ENCODE measurements around the gene CAMK2N2.
A peak's percentile ranks its signal among the peaks of the same experiment; 100 is the strongest.
"Not testable (repeated sequence)": the region's sequence is repeated elsewhere in the genome, so short reads cannot be mapped to it uniquely, and the experiment has no call there.

The CAMK2N2 gene

DNA sequence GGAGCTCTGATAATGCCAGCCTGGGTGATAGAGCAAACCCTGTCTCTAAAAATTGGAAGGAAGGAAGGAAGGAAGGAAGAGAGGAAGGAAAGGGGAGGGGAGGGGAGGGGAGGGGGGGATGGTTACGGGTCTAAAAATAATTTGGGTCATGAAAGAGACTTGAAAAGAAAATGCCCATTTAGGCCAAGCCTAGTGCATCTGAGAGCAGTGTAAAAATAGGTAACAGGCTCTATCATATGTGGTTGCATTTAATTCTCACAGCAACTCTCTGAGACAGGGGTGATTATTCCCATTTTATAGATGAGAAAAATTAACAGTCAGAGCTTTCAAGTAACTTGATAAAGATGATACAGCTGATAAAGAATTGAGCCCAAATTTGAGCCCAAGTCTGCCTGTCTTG is 10.9 kb upstream of the CAMK2N2 start:
- DNase-seq (ENCODE audit: low spot score), result no peak

DNA sequence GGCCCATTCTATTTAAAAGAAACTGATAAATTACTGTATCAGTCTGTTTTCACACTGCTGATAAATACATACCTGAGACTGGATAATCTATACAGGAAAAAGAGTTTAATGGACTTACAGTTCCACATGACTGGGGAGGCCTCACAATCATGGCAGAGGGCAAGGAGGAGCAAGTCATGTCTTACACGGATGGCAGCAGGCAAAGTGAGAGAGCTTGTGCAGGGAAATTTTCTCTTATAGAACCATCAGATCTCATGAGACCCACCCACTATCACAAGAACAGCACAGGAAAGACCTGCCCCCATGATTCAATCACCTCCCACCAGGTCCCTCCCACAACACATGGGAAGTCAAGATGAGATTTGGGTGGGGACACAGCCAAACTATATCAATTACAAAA is 5.9 kb upstream of the CAMK2N2 start:
- not testable (repeated sequence) for DNase-seq (ENCODE audit: low spot score)

- no peak for DNase-seq (ENCODE audit: low spot score)
Observed at GRCh38 chr3:184262764-184263179, 1.4 kb upstream of the CAMK2N2 start.

DNA sequence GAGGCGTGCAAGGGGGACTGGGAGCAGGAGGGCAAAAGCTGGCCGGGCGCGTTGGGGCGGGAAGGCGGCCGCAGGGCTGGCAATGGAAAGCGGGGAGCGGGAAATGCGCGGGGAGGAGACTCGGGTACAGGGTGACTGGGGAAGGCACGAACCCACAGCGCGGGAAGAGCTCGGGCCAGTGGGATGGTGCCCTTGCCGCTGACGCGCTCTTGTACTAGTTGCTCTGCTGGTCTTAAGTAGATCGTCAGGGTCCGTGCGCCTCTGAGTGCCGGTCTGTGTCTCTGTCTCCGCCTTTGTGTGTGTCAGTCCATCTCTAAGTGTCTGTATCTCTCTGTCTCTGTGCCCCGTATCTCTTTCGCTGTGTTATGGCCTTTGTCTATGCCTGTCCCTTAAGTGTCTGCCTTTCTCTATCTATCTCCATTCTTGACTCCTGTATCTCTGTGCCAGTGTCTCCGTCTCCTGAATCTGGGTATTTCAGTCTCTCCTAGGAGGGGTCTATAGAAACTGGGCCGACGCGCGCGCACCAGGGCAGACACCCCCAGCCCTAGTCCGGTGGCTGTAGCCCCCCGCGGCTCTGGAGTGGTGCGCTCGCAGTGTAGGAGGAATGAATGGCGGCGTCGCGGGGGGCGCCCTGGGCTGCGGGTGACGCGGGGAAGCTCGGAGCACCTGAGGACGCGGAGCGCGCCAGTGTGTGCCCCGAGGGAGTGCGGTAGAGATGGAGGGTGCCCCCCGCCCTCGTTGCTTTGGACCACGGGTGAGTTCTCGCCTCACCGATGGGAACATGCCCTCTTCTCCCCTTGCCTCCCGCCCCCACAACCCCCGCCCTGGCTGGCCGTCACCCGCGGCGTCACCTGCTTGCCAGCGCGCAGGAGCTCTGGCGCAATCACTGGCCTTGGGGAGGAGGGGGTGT is 756 bp upstream of the CAMK2N2 start:
- no peak for DNase-seq (ENCODE audit: low spot score)

GRCh38 chr3:184260724-184261269 is 556 bp downstream of the CAMK2N2 start:
- no peak for DNase-seq (ENCODE audit: low spot score)

DNA sequence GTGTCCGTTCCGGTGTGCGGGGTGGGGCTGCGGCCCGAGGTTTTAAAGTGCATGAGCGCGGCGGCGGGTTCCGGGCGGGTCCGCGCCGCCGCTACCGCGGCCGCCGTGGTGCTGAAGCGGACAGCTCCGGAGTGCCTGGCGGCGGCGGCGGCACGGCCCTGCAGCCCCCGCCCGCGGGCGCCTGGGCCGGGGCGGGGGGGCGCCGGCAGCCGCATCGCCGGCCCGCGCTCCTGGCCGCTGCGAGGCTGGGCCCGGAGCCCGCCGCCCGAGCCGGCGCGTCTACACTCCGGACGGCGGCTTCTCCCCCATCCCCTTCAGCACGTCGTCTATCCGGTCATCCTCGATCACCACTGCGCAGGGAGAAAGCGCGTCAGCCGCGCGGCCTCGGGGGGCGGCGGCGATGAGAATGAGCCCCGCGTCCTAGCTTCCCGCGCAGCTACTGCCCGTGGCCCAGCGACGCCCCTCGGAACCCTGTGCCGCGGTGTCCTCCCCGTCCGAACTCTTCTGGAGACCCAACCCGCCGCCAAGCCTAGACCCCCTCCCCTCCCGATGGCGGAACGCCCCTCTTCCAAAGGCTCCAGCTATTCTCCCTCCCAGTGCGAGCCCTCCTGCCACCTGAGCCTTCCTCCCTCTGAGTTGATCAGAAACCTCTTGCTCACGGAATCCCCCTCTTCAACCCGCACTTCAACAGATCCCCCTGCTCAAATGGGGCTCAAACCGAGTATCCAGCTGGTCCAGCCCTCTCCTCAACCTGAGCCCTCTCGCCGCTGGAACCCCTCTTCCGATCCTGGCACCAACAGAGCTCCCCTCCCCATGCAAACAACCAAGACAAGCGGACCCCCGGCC is 1.3 kb downstream of the CAMK2N2 start:
- no peak for DNase-seq (ENCODE audit: low spot score)

DNA sequence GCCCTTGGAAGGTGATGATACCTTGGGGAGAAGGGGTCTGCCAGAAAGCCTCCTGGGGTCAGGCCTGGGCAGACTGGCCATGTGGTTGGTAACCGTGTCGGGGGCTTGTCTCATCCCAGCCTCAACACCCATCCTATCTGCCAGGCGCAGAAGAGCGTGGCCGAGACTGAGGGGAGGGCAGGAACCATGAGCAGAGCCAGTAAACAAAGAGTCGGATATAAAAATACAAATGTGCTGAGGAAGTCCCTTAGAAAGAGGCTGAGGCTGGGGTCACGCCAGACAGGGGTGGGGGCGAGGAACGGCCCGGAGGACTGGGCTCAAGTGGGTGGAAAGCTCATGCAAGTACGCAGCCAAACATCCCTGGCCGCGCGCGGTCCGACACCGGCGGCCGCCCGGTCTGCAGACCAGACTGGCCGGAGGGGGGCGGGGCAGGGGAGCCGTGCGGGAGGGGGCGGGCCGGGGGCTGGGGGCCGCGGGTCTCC is 1.9 kb downstream of the CAMK2N2 start:
- no peak for DNase-seq (ENCODE audit: low spot score)

DNA sequence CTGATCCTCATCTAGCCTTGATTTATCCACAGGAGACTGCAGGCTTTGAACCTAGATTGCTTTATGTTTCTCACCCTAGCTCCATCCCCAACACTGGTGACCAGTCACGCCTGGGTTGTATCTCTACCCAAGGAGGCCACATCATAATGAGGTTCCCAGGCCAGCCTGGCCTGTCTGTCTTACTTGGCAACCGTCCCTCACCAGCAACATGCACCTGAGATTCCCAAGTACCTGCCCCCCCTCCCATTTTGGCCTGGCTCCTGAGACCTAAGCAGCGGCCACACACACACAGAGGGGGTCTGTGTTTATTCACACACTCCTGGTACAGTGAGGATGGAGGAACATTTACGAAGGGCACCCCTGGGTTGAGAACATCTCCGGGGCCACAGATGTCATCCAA is 2.4 kb downstream of the CAMK2N2 start:
- DNase-seq (ENCODE audit: low spot score), result no peak

- DNase-seq (ENCODE audit: low spot score), result no peak
Observed at GRCh38 chr3:184257083-184257915, 4.1 kb downstream of the CAMK2N2 start.

- DNase-seq (ENCODE audit: low spot score), result no peak
Observed at GRCh38 chr3:184255291-184256039, 5.9 kb downstream of the CAMK2N2 start.

- DNase-seq (ENCODE audit: low spot score), result peak; percentile 93
Observed at GRCh38 chr3:184250167-184250828, 11.1 kb downstream of the CAMK2N2 start.

DNA sequence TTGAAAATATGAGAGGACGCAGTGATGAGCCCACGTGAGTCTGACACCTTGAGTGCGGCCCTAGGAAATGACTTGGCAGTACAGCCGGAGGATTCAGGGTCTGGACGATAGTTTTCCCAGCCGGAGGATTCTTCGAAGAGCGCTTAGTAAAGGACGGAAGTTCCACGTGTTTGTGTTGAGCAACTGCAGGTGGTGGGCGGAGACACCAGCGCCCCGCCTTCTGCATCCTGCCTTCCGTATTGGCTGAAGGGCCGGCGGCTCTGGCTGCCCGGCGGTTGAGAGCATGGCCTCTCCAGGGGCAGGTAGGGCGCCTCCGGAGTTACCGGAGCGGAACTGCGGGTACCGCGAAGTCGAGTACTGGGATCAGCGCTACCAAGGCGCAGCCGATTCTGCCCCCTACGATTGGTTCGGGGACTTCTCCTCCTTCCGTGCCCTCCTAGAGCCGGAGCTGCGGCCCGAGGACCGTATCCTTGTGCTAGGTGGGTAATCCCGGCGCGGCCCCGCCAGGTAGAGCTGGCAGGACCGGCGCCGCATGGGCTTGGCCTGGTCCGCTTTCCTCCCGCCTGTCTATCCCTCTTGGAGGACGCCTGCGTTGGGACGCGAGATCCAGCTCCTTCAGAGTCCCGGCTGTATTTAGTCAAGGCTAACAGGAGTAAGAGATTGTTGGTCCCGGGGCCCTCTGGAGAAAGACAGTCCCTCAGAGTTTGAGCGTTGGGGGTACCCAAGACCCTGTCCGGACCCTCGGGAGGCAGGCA is 11.8 kb downstream of the CAMK2N2 start, which contains the start of gene EEF1AKMT4:
EEF1AKMT4 (plus strand) TSS at position 261 of the 755 bp plus-strand sequence; CDS start at position 284, 23 bp downstream.
- peak; percentile 93 for DNase-seq (ENCODE audit: low spot score)

DNA sequence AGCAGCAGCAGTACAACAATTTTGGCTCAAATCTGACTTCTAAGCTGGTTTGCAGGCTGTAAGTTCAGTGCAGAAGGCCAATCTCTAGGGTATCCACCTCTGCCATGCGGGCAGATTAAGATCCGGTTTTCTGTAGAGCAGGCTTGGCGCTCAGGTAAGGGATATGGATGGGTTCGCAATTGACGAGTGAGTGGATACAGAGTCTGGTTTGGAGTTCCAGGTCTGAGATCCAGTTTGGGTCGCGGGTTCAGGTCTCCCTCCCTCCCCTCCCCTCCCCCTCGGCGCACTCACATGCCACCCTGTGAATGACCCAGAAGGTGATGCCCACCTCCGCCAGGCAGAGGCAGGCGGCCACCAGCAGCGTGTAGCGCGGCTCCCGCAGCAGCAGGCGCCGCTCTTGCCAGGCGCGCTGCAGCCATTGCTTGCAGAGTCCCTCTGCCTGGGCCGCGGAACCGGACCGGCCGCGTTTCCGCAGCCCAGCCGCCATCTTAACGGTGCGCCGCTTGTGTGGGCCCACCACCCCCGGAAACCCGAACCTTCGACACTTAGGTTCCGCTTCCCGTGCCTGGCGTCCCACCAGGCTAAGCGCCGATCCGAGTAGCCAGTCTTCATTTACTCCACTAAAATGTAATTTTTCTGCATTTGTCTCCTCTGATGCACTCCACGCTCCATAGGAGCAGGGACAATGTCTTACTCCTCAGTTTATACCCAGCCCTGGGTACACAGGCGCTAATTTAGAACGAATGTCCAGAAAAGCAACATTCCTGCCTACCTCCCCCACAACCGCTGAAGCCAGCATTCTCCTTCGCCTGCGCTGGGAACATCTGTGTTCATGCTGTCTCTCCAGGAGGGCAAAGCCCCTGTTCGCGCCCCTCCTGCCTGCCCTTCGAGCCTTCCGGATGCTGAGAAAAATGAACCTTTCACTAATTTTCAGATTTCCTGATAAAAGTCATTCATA is 12.6 kb downstream of the CAMK2N2 start, which contains the start of gene ALG3:
ALG3 (minus strand) TSS at position 509 of the 958 bp plus-strand sequence; CDS start at position 487, 22 bp downstream.
- peak; percentile 61 for DNase-seq (ENCODE audit: low spot score)

GRCh38 chr3:184242297-184242685 is 19.1 kb downstream of the CAMK2N2 start:
- no peak for DNase-seq (ENCODE audit: low spot score)

DNA sequence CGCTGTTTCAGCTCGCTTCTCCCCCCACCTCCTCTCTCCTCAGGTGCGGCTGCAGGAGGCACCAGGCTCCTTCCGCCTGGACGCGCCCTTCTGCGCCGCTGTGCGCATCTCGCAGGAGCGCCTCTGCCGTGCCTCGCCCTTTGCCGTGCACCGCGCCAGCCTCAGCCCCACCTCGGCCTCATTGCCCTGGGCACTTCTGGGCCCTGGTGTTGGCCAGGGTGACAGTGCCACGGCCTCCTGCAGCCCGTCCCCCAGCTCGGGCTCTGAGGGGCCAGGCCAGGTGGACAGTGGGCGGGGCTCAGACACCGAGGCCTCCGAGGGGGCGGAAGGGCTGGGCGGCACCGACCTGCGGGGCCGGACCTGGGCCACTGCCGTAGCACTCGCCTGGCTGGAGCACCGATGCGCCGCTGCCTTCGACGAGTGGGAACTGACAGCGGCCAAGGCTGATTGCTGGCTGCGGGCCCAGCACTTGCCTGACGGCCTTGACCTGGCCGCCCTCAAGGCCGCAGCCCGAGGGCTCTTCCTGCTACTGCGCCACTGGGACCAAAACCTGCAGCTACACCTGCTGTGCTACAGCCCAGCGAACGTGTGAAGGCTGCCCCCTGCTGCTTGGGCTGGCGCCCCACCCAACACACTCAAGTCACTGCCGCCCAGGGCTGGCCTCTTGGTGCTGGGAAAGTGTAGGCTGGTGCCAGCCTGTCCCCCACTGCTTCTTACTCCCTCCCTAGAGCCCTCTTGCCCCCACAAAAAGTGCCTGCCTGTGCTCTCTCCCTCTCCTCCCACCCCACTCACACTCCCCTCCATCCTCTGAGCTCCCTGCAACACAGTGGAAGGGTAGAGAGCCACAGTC is 19.7 kb downstream of the CAMK2N2 start:
- DNase-seq (ENCODE audit: low spot score), result no peak

- DNase-seq (ENCODE audit: low spot score), result no peak
Observed at GRCh38 chr3:184241141-184241446, 20.3 kb downstream of the CAMK2N2 start.
